NB4 (cell line): Measurements from ENCODE around the gene LSAMP.

Experiments
- CTCF ChIP-seq: IDR thresholded peaks from one replicate; pipeline ENCODE4 v1.5.1; 2012; ENCODE audit warnings: low read depth, low read length
- POLR2A ChIP-seq: IDR thresholded peaks from 2 replicates; pipeline ENCODE4 v1.6.1; 2011; ENCODE audit warnings: mild to moderate bottlenecking; ENCODE audit not compliant: insufficient read length; ENCODE audit errors: extremely low read depth

- no peak for TF ChIP-seq CTCF
- no peak for TF ChIP-seq POLR2A
Observed at GRCh38 chr3:116186049-116186448, 259.2 kb downstream of the LSAMP start.
